Measurements from ENCODE around the gene ADAMTS14.

DNA sequence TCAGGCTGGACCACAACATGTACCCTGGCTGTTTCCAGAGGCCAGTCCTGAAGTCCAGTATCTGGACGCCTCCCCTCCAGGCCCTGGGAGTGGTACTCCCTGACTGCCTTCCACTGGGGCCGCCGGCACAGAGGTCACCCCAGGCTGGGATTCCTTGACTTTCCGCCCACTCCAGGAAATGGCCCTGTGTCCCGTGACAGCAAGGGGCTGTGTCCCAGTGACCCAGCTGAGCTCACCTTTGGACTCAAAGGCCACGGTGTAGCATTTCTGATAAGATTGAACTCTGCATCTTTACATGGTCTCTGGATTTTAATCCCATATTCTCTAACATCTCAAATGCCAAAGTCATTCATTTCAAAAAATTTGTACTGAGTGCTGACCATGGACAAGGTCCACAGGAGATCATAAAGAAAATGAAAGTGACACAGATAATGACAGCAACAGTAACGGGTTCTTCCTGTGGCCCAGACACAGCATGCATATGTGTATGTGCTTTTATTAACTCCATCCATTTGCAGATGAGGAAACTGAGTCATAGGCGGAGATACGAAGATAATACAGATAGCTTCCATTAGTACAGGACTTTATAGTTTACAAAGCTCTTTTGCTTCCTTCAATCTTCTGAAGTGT lies 5.4 kb downstream of the ADAMTS14 start:
- TF ChIP-seq ZNF274 (IDR thresholded peaks at IDR 0.05; ENCODE audit: low read depth, low read length): no peak
- no peak for TF ChIP-seq YY1 (IDR thresholded peaks at IDR 0.05; ENCODE audit: insufficient read depth, insufficient read length)
- TF ChIP-seq SUZ12 (IDR thresholded peaks at IDR 0.05; ENCODE audit: extremely low read depth, insufficient read depth, insufficient read length): no peak

Measured in NT2/D1 (cell line).